ENCODE results near the gene MCTS1.
"Not testable (repeated sequence)": the region's sequence is repeated elsewhere in the genome, so short reads cannot be mapped to it uniquely, and the experiment has no call there.

The MCTS1 gene

GRCh38 chrX:120629667-120630537 is 26.0 kb downstream of the MCTS1 start, which contains the start of gene C1GALT1C1:
Gene C1GALT1C1 (minus strand): TSS chrX:120630054. CDS start chrX:120627166, 2,888 bp downstream.
- peak; percentile 78 to 81 for DNase-seq (ENCODE audit: low read depth in 2 of 2)

GRCh38 chrX:120638619-120639018 is 34.7 kb downstream of the MCTS1 start:
- DNase-seq (ENCODE audit: low read depth in 2 of 2) = no peak

DNA sequence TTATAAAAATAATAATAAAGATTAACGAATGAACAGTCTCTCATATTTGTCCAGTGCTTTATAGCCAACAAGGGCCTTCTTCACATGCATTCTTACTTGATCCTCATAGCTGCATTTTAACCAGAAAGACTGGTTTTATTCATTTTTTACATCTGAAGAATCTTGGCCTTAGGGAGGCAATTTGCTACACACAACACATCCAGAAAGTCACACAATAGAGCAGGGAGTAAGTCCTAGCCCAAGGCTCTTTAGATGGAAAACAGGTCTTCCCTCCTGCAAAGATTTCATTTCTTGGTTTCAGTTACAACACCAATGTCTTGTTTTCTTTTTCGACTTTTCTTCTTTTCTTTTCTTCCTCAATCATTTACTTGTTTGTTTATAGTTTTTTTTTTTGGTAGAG is 39.0 kb downstream of the MCTS1 start:
- DNase-seq (ENCODE audit: low read depth in 2 of 2) = no peak

DNA sequence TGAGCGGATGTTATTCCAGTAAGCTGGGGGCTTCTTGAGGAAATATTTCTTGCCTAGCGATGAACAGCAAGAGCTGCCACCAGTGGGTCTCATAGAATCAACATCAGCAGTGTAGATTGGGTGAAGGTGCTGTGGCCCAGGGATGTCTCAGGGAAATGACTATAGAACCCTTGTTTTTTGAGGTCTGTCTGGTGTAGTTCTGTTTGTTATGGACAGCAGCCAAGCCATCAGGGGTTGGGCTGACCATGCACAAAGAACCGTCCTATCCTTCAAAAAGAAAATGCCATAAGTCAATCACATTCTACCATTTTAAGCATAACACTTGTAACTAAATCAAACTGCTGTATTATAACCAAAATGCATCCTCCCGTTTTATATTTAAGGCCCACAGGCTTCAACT is 43.2 kb downstream of the MCTS1 start:
- no peak for DNase-seq (ENCODE audit: low read depth in 2 of 2)

DNA sequence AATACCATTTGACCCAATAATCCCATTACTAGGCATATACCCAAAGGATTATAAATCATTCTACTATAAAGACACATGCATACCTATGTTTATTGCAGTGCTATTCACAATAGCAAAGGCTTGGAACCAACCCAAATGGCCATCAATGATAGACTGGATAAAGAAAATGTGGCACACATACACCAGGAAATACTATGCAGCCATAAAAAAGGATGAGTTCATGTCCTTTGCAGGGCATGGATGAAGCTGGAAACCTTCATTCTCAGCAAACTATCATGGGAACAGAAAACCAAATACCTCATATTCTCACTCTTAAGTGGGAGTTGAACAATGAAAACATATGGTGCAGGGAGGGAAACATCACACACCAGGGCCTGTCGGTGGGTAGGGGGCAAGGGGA is 48.4 kb downstream of the MCTS1 start:
- DNase-seq (ENCODE audit: low read depth in 2 of 2) = not testable (repeated sequence)

GRCh38 chrX:120653000-120653399 is 49.1 kb downstream of the MCTS1 start:
- no peak for DNase-seq (ENCODE audit: low read depth in 2 of 2)

DNA sequence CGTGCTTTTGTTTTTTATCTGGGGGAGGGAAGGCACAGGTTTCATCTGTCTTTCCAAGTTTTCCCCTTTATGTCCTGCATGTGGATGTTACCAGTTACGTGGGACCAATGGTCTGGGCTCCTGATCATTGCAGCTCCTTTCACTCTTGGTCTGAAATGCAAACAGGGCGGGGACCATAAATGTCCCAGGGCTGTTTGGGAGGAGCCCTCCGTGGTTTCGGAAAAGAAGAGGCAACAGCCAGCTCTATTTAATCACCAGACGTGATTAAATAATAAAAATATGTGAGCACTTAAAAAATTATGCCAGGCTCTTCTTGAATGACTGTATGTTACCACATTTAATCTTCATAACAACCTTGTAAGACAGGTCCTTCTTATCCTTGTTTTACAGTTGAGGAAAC is 56.7 kb downstream of the MCTS1 start:
- DNase-seq (ENCODE audit: low read depth in 2 of 2) = no peak
